ENCODE results near the gene C20orf173.
"Not testable (repeated sequence)": the region's sequence is repeated elsewhere in the genome, so short reads cannot be mapped to it uniquely, and the experiment has no call there.

The C20orf173 gene

DNA sequence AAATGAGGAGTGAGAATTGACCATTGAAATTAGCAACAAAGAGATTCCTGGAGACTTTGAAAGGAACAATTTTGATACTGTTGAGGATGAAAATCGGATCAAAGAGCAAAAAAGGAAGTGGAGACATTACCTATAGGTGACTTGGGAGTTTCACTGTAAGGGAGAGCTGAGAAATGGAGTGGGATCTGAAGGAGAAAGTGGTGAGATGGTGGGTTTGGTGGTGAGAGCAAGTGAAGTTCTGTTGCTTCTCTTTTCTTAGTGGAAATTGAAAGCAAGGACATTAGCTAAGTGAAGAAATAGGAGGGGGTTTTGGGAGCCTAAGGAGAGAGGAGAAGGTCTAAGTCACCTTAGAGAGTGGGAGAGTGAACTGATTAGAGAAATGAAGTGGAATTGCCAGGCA lies 16.7 kb upstream of the C20orf173 start:
- no peak for DNase-seq (ENCODE audit: low read depth)

DNA sequence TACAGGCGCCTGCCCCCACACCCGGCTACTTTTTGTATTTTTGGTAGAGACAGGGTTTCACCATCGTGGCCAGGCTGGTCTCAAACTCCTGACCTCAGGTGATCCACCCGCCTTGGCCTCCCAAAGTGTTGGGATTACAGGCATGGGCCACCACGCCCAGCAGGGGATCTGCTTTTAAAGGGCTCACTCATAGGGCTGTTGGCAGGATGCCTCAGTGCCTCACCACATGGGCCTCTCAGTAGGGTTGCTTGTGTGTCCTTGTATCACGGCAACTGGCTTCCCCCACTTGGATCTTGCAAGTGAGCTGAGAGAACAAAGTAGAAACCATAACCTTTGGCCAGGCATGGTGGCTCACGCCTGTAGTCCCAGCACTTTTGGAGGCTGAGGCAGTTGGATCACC lies 15.5 kb upstream of the C20orf173 start:
- not testable (repeated sequence) for DNase-seq (ENCODE audit: low read depth)

DNA sequence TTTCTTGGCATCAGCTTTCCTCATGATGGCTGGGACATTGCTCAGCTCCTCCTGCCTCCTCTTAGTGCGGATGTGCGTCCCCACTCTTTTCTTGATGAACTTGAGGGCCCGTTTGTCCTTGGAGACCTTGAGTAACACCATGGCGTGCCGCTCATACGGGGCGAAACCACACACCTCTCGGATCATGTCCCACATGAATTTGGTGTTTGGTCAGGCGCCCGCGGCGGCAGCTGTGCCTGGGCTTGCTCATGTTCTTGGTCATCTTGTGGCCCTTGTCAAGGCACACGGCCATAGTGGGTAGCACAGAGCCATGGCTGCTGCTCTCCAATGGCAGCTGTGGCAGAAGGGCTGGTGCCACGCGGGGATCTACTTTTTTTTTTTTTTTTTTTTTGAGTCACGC lies 15.0 kb upstream of the C20orf173 start:
- no peak for DNase-seq (ENCODE audit: low read depth)

DNA sequence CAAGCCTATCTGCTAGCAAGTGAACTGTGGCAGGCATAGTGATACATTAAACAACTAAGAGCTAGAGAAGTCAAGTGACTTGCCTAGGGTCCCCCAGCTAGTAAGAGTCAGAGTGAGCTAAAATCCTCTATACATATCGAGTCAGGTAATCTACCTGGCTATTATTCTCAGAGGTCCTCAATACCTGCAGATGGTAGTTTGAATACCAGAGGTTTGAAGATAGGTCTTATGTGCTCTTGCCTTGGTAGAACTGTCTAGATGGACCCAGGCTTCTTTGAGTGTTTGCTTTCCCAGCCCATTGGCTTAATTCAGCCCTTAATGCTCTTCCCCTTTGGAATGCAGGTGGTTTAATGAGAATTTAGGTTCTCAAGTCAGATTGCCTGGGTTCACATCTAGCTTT lies 13.5 kb upstream of the C20orf173 start:
- no peak for DNase-seq (ENCODE audit: low read depth)

DNA sequence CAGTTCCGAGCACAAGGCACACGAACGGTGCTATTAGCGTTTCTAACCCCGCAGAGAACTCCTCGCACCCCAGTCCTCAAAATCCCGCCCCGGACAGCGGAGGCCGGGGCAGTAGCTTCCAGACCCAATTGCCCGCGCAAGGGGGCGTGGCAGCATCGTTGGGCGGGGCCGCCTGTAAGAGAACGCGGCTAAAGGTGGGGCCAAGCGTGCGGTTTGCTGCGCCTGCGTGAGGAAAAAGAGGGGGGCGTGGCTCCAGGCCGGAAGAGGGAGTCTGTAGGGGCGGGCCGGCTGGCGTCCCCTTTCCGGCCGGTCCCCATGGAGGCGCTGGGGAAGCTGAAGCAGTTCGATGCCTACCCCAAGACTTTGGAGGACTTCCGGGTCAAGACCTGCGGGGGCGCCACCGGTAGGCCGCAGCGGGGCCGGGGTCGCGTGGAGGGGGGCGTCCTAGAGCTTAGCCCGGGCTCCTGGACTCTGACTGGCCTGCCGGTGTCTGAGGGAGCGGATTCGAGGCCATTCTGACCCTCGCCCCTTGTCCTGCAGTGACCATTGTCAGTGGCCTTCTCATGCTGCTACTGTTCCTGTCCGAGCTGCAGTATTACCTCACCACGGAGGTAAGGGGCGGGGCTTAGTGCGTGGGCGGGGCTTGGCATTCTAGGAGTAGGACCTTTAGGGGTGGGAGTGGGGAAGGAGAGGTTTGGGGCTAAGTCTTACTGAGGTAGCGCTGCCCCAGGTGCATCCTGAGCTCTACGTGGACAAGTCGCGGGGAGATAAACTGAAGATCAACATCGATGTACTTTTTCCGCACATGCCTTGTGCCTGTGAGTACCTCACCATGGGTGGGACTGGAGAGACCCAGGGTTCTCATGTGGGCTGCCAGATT lies 12.6 kb upstream of the C20orf173 start, which contains the start of gene ERGIC3:
Gene ERGIC3 (plus strand): TSS at position 296 of the 880 bp plus-strand sequence. CDS start 20 bp downstream, at position 316.
- DNase-seq (ENCODE audit: low read depth), result peak; percentile 93

DNA sequence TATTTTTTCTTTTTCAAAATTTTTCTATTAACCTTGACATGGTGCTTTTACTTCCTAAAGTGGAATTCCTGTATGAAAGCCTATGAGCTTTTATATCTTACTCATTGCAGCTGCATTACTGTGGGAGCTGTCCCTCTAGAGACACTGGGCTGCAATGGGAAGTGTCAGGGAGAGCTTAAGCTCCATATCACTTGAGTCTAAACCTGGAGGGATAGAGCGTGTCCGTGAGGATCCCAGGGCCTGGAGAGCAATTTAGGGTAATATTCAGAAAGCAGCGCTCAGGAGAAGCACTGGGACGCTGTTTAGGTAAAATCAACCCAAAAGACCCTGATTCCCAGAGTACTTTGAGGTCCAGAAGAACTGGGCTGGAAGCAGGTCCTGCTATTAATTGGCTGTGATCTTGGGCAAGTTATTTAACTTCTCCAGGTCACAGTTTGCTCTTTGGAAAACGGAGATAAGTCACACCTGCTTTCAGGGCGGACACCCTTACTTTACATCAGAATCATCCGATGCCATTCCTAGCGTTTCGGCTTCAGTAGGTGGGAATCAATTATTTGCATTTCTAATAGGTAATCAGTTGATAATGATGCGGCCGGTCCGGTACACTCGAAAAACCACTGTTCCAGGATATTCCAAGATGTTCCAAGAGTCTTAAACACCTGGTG lies 11.8 kb upstream of the C20orf173 start:
- DNase-seq (ENCODE audit: low read depth), result no peak

DNA sequence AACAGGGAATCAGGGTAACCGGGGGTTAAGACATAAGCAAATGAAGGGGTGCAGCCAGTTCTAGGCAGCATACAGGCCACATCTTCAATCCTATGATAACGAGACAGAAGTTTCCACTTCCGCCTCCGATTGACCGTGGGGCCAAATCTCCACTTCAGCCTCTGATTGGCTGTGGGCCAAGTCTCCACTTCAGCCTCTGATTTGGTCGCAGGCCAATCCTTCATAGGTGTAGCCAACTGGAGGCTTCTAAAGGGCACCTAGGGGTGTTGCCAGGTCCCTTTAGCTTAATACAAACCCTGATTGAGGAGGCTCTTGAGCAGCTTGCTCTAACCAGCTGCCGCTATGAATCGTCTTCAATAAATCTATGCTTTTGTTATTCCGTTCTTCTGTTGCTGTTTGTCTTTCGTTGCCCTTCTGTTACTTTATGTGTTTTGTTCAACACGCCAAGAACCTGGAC lies 10.3 kb upstream of the C20orf173 start:
- no peak for DNase-seq (ENCODE audit: low read depth)

DNA sequence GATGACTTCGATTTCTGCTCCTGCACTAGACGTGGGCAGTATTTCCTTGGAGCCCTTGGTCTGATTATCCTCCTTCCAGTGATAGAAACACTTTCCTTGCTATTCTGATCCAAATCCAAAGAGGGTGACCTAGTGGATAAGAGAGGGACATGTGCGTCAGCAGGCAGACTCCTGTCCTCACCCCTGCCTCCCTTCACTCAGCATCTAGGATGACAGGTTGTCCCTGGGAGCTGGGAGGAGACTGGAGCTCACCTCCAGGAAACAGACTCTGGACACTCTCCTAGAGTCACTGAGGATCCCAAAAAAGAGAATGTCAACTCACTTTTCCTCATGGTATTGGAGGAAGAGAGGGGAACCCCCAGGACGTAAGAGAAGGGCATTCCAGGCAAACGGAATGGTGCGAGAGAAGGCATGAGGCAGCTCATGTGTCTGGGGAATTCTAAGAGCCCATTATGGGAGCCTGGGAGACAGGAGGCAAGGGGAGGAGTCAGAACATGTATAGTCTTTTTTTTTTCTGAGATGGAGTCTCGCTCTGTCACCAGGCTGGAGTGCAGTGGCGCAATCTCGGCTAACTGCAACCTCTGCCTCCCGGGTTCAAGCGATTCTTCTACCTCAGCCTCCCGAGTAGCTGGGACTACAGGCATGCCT lies 2.2 kb downstream of the C20orf173 start:
- DNase-seq (ENCODE audit: low read depth), result no peak

DNA sequence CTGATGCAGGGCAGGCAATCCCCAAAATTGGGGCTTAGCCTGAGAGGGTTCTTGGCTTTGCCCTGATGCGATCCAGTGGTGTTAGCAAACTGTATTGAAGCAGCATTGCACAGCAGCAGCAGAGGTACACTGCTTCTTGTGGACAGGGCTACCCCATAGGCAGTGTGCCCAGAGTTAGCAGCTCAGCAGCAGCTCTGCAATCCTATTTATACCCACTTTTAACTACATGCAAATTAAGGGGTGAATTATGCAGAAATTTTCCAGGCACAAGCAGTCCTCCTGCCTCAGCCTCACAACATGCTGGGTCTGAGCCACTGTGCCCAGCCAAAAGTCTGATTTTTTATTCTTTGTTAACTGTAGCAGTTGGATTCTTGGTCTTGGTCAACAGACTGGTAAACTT lies 3.8 kb downstream of the C20orf173 start:
- DNase-seq (ENCODE audit: low read depth), result no peak

DNA sequence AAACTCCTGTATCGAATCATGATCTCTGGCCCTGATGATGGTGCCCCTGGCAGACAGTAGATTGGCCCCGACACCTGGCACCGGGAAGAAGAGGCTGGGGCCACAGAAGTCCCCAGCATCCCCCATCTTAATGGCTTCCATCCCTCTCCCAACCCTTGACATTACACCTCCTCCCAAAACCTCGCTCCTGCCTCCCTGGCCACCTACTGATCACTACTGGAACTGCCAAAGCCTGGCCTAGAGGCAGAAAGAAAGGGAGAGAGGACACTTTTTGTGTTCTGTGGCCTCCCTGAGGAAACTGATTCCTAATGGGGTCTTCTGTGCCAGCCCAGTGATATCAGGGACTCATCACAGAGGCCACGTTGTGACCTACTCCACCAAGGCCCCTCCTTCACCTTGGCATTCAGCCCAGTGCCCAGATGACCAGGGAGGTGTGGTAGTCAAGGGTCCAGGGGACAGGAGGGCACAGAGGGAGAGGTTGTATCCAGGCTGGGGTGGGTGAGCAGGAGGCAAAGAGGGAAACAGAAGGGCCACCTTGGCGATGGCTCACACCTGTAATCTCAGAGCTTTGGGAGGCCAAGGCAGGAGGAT lies 6.1 kb downstream of the C20orf173 start:
- DNase-seq (ENCODE audit: low read depth), result no peak

DNA sequence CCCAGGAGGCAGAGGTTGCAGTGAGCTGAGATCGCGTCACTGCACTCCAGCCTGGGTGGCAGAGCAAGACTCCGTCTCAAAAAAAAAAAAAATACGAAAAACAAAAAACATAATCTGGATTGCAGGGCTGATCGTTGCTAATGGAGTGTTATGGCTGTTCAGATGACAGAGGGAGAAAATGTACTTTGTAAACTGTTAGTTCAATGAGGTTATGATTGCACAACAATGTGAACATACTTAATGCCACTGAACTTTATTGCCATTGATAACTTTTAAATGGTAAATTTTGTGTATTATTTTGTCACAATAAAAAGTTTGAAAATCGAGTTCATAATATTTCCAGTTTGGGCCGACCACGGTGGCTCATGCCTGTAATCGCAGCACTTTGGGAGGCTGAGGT lies 10.5 kb downstream of the C20orf173 start:
- no peak for DNase-seq (ENCODE audit: low read depth)

DNA sequence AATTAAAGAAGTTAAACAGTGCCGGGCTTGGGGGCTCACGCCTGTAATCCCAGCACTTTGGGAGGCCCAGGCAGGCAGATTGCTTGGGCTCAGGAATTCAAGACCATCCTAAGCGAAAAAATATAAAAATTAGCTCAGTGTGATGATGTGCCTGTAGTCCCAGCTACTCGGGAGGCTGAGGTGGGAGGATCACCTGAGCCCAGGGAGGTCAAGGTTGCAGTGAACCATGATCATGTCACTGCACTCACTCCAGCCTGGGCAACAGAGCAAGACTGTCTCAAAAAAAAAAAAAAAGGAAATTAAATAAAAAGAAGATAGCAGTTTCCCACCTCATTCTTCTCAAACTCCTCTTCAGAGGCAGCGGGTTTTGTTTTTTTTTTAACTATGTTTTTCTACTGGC lies 11.7 kb downstream of the C20orf173 start:
- DNase-seq (ENCODE audit: low read depth), result not testable (repeated sequence)

DNA sequence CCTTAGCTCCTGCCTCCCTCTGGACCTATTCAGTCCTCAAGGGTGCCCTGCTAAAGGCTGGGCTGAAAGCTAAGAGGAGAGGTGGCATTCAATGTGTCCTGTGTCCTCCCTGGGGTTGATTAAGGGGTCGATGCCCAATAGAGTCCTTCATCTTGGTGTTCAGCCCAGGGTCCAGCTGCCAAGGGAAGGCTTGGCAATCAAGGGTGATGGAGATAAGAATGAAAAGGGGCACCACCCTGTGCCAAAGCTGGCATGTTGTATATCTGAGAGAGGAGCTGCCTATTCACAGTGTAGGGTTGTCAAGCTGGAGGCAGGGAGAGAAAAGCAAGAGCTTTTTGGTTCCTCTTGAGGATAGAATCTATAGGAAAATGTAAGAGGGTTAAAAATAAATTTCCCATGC lies 12.3 kb downstream of the C20orf173 start:
- DNase-seq (ENCODE audit: low read depth), result no peak

DNA sequence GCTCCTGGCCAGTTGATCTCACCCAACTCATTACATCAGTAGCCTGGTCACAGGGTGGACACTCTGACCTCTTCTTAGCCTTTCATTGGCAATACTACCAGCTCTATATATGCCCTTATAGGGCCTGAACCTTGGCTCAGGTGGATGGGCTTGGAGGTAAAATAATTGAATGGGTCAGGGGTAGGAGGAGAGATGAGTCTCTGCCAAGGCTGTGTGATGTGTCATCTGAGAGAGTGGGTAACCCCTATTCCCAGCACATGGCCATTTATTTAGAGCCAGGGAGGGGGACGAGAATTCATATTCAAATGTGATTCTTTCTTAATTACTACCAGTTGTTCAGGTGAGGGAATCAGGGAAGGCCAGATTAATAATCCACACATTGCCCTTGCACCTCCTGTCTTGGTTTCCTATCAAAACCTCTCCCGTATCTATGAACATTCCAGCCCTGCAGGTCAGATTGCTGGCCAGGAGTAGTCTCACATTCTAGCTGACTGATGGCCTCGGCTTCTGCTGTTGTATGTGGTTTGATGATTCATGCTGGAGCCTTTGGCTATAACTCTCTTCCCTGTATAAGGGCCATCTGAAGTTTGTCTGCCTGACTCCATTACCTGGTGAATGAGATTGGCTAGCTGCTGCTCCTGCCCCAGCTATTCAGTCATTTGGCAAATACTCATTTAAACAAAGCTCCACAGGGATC lies 13.4 kb downstream of the C20orf173 start:
- DNase-seq (ENCODE audit: low read depth), result no peak

DNA sequence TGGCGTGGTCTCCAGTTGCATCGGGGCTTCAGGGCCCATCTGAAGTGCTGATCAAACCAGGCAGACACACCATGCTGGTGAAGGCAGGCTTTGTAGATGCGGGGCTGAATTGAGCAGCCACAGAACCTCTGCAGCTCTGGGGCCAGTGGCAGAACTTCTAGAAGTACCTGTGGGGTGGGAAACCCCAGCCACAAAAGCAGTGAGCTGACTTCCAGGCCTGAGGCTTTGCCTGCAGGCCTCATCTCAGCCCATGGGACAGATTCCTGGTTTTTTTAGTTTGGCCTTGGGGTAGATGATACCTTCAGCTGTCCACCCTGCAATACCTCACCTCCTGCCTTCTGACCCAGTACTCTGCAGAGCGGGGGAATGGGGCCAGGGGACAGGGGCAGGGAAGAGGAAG lies 14.1 kb downstream of the C20orf173 start:
- no peak for DNase-seq (ENCODE audit: low read depth)

DNA sequence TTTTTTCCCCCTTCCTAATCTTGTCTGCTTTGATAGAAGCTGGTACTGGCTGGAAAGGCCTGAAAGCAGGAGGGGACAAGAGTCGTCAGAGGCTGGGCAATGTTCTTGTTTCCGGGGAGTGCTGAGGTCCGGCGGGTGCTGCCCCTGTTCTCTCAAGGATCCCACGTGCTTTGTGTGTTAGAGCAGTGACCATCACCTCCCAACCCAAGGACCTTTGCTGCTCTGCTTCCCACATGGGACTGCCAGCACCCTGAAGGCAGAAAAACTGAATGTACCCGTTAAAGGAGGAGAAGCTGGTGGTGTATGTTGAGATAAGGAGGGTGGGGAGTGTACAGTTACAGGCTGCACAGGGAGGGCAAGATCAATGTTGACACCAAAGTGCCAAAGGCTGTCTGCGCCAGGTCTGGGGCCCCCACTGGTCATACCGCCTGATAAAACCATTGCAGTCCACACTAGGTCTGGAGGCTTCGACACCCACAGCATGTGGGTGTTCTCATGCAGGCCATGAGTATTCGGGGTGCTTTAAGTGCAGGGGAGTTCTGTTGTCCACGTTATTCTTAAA lies 15.0 kb downstream of the C20orf173 start:
- no peak for DNase-seq (ENCODE audit: low read depth)

DNA sequence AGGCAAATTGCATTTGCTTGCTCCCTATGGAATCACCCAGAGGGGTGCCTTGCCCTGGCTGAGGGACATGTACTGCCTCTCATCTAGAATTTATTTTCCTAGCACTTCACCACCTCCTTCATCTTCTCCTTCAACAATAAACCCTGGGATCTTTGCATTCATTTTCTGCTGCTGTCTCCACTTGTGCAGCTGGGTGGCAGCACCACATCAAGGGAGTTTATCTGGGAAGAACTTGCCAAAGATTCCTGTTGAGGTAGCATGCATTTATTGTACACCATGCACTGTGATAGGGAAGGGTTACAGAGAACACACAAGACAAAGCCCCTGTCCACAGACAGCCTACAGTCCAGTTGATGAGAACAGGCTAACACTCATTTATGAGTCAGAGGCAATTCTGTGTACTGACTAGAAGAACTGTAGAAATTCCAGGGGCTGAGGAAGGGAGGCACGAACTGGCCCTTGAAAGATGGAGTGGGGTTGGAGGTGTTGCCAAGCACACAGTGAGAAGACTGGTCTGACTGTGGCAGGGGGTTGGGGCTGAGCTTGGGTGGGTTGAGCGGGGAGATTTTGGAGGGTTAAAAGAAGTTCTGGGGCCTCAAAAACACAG lies 17.5 kb downstream of the C20orf173 start:
- no peak for DNase-seq (ENCODE audit: low read depth)

DNA sequence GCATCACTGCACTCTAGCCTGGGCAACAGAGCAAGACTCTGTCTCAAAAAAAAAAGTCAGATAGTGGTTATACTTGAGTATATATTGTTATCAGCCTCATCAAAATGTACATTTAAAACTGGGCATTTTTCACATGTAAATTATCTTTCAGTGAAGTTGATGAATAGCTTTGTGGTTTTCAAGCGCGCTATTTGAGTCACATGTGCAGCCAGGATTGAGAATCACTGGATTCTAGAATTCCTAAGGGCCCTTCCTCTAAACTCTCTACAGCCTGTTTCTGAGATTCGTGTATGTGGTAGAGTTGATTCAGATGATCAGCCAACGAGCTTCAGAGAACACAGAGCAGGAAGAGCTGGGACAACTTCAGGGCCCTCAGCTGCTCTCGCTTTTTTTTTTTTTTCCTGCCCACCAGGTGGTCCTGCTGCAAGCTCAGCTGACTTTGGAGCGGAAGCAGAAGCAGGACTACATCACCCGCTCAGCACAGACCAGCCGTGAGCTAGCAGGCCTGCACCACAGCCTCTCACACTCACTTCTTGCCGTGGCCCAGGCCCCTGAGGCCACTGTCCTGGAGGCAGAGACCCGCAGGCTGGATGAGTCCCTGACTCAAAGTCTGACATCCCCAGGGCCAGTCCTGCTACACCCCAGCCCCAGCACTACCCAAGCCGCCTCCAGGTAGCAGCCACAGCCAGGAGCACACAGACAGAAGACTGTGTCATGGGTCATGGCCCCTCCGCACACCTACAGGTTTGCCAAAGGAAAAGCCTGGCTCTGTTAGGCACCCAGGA lies 18.3 kb downstream of the C20orf173 start:
- no peak for DNase-seq (ENCODE audit: low read depth)

DNA sequence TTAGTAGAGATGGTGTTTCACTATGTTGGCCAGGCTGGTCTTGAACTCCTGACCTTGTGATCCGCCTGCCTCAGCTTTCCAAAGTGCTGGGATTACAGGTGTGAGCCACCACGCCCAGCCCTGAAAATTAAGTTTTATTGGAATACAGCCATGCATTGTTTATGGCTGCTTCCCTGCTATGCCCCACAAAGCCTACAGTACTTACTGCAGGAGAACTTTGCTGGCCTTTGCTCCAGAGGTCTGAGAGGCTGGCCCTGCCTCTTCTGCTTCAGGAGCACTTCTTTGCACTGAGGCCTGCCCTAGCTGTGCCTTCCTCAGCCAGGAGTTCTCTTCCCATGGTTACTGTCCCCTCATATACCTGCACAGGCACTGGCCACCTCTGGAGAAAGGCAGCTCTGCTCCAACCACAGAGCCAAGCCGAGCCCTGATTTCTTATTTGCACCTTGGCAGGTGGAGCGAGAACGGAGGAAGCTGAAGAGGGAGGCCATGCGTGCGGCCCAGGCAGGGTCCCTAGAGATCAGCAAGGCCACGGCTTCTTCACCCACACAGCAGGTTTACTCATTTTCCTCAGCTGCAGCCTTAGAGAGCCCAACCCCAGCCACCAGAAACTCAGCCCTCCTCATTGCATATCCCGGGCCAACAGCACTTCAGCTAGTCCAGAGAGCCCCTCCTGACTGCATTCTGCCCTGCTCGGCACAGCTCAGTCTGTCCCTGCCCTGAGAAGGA lies 20.8 kb downstream of the C20orf173 start:
- no peak for DNase-seq (ENCODE audit: low read depth)
